Measurements from ENCODE around the gene PTRHD1. TPM values are rescaled to one million over a fixed set of nuclear protein-coding genes. Genes with fewer than 3 reads are reported as not detected.

Gene PTRHD1
- total and polyA plus RNA-seq, 8 donors: 8.4 to 41.0 (median 22.8) TPM

- Histone ChIP-seq H3K4me3 (no peak overlapping the region), H3K4me1 (no peaks in the 10 kb centered on the region), H3K27me3 (no peaks in the 10 kb centered on the region), H3K36me3 (peaks cover 17 to 69% (median 60%) of the 10 kb centered on the region in 4 donors), H3K9me3 (no peaks in the 10 kb centered on the region), H3K27ac (no peak overlapping the region)
- WGBS, 5 donors: 76 to 89% (median 88%) methylated on average over 4 of the region's 4 CpGs
- TF ChIP-seq POLR2AphosphoS5 (IDR thresholded peaks at IDR 0.05) (no peak), EP300 (IDR thresholded peaks at IDR 0.05) (no peak), POLR2A (IDR thresholded peaks at IDR 0.05) (no peak)
- TF ChIP-seq, protein P1, sequence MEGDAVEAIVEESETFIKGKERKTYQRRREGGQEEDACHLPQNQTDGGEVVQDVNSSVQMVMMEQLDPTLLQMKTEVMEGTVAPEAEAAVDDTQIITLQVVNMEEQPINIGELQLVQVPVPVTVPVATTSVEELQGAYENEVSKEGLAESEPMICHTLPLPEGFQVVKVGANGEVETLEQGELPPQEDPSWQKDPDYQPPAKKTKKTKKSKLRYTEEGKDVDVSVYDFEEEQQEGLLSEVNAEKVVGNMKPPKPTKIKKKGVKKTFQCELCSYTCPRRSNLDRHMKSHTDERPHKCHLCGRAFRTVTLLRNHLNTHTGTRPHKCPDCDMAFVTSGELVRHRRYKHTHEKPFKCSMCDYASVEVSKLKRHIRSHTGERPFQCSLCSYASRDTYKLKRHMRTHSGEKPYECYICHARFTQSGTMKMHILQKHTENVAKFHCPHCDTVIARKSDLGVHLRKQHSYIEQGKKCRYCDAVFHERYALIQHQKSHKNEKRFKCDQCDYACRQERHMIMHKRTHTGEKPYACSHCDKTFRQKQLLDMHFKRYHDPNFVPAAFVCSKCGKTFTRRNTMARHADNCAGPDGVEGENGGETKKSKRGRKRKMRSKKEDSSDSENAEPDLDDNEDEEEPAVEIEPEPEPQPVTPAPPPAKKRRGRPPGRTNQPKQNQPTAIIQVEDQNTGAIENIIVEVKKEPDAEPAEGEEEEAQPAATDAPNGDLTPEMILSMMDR (IDR thresholded peaks at IDR 0.05): no peak
- intact Hi-C loops (cut with DNase I; ENCODE audit: low total_unique reads): no loop called here
- DNase-seq: no peak
These were observed 23.7 kb upstream of the PTRHD1 start for GRCh38 chr2:24816884-24817283.

- peaks cover 17 to 64% (median 55%) of the 10 kb centered on the region in 4 donors for H3K36me3 ChIP-seq
- no peak for DNase-seq
- intact Hi-C loops (cut with DNase I; ENCODE audit: low total_unique reads): no loop called here
- H3K27me3 ChIP-seq: no peaks in the 10 kb centered on the region
- H3K4me1 ChIP-seq: no peaks in the 10 kb centered on the region
- 83 to 90% (median 86%) methylated on average over 6 of the region's 6 CpGs for WGBS, 5 donors
- no peak overlapping the region for H3K4me3 ChIP-seq
- H3K9me3 ChIP-seq: no peaks in the 10 kb centered on the region
- no peak for TF ChIP-seq EP300 (IDR thresholded peaks at IDR 0.05)
- TF ChIP-seq, protein P1 (IDR thresholded peaks at IDR 0.05): no peak
- no peak for TF ChIP-seq POLR2A (IDR thresholded peaks at IDR 0.05)
- no peak for TF ChIP-seq POLR2AphosphoS5 (IDR thresholded peaks at IDR 0.05)
- H3K27ac ChIP-seq: no peak overlapping the region
These were observed 23.2 kb upstream of the PTRHD1 start for GRCh38 chr2:24816404-24816803.

DNA sequence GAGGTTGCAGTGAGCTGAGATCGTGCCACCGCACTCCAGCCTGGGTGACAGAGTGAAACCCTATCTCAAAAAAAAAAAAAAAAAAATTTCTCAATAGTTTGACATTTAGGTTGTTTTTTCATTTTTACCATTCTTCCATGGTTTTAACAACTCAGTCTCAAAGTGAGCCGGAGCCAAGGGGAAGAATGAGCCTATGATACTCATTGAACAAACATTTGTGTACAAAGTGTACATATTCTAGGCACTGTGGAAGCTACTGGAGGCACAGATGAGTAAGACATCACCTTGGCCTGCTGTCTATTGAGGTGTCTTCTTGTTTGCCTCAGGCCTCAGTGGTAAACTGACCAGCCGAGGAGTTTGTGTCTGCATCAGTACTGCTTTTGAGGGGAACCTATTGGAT, 22.0 kb upstream of the PTRHD1 start:
- WGBS, 5 donors: 96 to 99% (median 97%) methylated on average over 4 of the region's 4 CpGs
- Histone ChIP-seq H3K27me3 (no peaks in the 10 kb centered on the region), H3K4me3 (no peak overlapping the region), H3K36me3 (peaks cover 16 to 52% (median 43%) of the 10 kb centered on the region in 4 donors), H3K4me1 (no peaks in the 10 kb centered on the region), H3K9me3 (no peaks in the 10 kb centered on the region), H3K27ac (no peak overlapping the region)
- intact Hi-C loops (cut with DNase I; ENCODE audit: low total_unique reads): no loop called here
- DNase-seq: no peak
- TF ChIP-seq, protein P1 (IDR thresholded peaks at IDR 0.05): no peak
- no peak for TF ChIP-seq POLR2A (IDR thresholded peaks at IDR 0.05)
- TF ChIP-seq EP300 (IDR thresholded peaks at IDR 0.05): no peak

DNA sequence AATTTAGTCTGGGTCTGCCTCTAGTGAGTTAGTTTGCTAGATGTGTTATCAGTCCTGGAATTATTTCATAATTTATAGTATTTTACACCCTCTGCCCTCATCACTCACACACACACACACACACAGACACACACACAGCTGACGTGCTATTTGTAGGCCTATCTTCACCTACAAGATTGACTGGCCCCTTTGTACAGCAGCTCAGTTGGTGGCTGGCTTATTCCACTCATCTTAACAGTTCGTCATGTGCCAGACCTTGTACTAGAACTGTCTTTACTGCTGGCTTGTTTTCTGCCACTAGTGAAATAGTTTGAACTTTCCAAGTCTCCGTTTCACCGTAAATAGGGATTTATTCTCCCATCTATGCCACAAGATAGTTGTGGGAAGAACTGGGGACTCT, 21.3 kb upstream of the PTRHD1 start:
- no peak for DNase-seq
- intact Hi-C loops (cut with DNase I; ENCODE audit: low total_unique reads): no loop called here
- TF ChIP-seq, protein P1 (IDR thresholded peaks at IDR 0.05): no peak
- TF ChIP-seq POLR2A (IDR thresholded peaks at IDR 0.05) (no peak), EP300 (IDR thresholded peaks at IDR 0.05) (no peak), POLR2AphosphoS5 (IDR thresholded peaks at IDR 0.05) (no peak)
- H3K27me3 ChIP-seq: no peaks in the 10 kb centered on the region
- 89 to 98% (median 94%) methylated on average over 4 of the region's 4 CpGs for WGBS, 5 donors
- H3K36me3 ChIP-seq: peaks cover 9 to 45% (median 36%) of the 10 kb centered on the region in 4 donors
- H3K4me1 ChIP-seq: no peaks in the 10 kb centered on the region
- no peak overlapping the region for H3K27ac ChIP-seq
- H3K9me3 ChIP-seq: no peaks in the 10 kb centered on the region
- H3K4me3 ChIP-seq: no peak overlapping the region

Measured in stomach (tissue), 9 donors.